ENCODE measurements around the gene CDK13. TPM values are rescaled to one million over a fixed set of nuclear protein-coding genes. Genes with fewer than 3 reads are reported as not detected.

Gene CDK13
- total RNA-seq, 1 experiment from 2014 or later: 52.2 TPM

GRCh38 chr7:40058026-40058425 is 108.0 kb downstream of the CDK13 start:
- Mint-ChIP-seq H3K27me3 (ENCODE audit: low read depth) (no peaks in the 10 kb centered on the region), H3K4me1 (peaks cover 4% of the 10 kb centered on the region in 2 experiments), H3K36me3 (ENCODE audit: insufficient read depth in 1 of 3, low read depth in 3 of 3) (peaks cover under 1 to 17% (median 10%) of the 10 kb centered on the region in 3 experiments; a peak in 6 of 7 replicates), H3K9me3 (no peaks in the 10 kb centered on the region), H3K4me3 (no peak overlapping the region), H3K27ac (no peak overlapping the region)
- no peak for TF ChIP-seq CTCF (conservative IDR thresholded peaks at IDR 0.05)
- Histone ChIP-seq H3K9ac (ENCODE audit: extremely low read depth, insufficient read length, low read length) (no peak overlapping the region), H3K79me2 (ENCODE audit: insufficient read depth, low read length) (no peaks in the 10 kb centered on the region), H3K4me1 (ENCODE audit: insufficient read depth, low read length) (no peaks in the 10 kb centered on the region), H4K8ac (replicated peaks; ENCODE audit: insufficient read length, low read depth, low read length) (no peak overlapping the region), H3K79me1 (ENCODE audit: insufficient read depth, low read depth, low read length, poor library complexity, severe bottlenecking) (no peaks in the 10 kb centered on the region), H3K4ac (ENCODE audit: low read depth, low read length) (no peak overlapping the region), H2BK12ac (ENCODE audit: insufficient read length, low read depth, low read length) (no peak overlapping the region), H4K5ac (ENCODE audit: insufficient read length, low read depth, low read length) (no peak overlapping the region), H2BK5ac (ENCODE audit: insufficient read length, low read length) (no peak overlapping the region), H3K27me3 (ENCODE audit: insufficient read depth, low read length) (no peaks in the 10 kb centered on the region), H2BK20ac (ENCODE audit: low read depth, low read length, poor library complexity, severe bottlenecking) (no peak overlapping the region), H3K27ac (ENCODE audit: insufficient read length, low read depth, low read length) (no peak overlapping the region), H2AK5ac (ENCODE audit: insufficient read length, low read length) (no peak overlapping the region), H2AFZ (ENCODE audit: low read length) (no peak overlapping the region), H3K56ac (ENCODE audit: insufficient read length, low read depth, low read length) (no peak overlapping the region), H3K23me2 (ENCODE audit: insufficient read length, low read depth, low read length, poor library complexity, severe bottlenecking) (no peaks in the 10 kb centered on the region), H3K18ac (ENCODE audit: insufficient read length, low read depth, low read length) (no peak overlapping the region), H3T11ph (ENCODE audit: low read length) (no peak overlapping the region), H4K20me1 (ENCODE audit: control insufficient read depth, insufficient read depth, insufficient read length) (no peaks in the 10 kb centered on the region), H2BK15ac (ENCODE audit: low read depth, low read length) (no peak overlapping the region), H4K91ac (ENCODE audit: insufficient read length, low read depth, low read length) (no peak overlapping the region), H3K4me2 (ENCODE audit: insufficient read depth, insufficient read length, low read length) (no peak overlapping the region), H3K9me3 (ENCODE audit: control insufficient read depth, low read depth, low read length) (no peaks in the 10 kb centered on the region), H3K23ac (ENCODE audit: insufficient read length, low read depth, low read length) (no peak overlapping the region), H2BK120ac (ENCODE audit: low read depth, low read length, poor library complexity, severe bottlenecking) (no peak overlapping the region), H3K14ac (ENCODE audit: insufficient read depth, low read length) (no peak overlapping the region)
- no CpG with 5 or more reads among the region's 2 CpGs for WGBS (ENCODE audit: extremely low coverage, insufficient read length, low lambda C conversion rate)
- DNase-seq: no peak
